GM12891 (cell line): ENCODE measurements around the gene PSTPIP2.

Experiments used
- POLR2A ChIP-seq: IDR thresholded peaks from 2 replicates; pipeline ENCODE4 v1.6.1; 2011; ENCODE audit warnings: low read depth, low read length, control low read depth
- POLR2AphosphoS5 ChIP-seq: IDR thresholded peaks from 2 replicates; pipeline ENCODE4 v1.6.1; 2011; ENCODE audit warnings: low read depth, low read length, control low read depth
- TAF1 ChIP-seq: IDR thresholded peaks from 2 replicates; pipeline ENCODE4 v1.6.1; 2011; ENCODE audit warnings: low read depth, low read length, control low read depth

DNA sequence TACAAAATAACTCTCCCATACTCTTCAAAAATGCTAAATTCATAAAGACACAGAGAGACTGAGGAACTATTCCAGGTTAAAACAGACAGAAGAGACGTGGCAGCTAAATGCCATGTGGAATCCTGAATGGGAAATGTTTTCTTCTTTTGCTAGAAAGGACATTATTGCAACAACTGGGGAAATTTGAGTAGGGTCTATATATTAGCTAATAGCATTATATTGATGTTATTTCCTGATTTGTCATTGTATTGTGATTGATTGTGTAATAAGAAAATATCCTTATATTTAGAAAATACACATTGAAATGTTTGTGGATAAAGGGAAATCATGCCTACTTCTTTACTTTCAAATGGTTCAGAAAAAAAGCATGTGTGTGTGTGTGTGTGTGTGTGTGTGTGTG lies 23.4 kb downstream of the PSTPIP2 start:
- no peak for TF ChIP-seq POLR2A
- TF ChIP-seq POLR2AphosphoS5: no peak
- no peak for TF ChIP-seq TAF1
